NCI-H146 treated with DMSO at 0.1 percent for 48 hours (cell line): ENCODE data around the gene TLCD2.
"Not testable (repeated sequence)": the region's sequence is repeated elsewhere in the genome, so short reads cannot be mapped to it uniquely, and the experiment has no call there.

Experiments used
- DNase-seq: peaks from one replicate; lab custom pipeline; 2025; ENCODE audit not compliant: unreplicated experiment; lab: John Stamatoyannopoulos, UW

TLCD2 gene

GRCh38 chr17:1709971-1710806, at the start of gene TLCD2:
Gene TLCD2, minus strand, starts transcription at chr17:1710377. Its CDS starts 135 bp downstream, at chr17:1710242.
- DNase-seq, result no peak

DNA sequence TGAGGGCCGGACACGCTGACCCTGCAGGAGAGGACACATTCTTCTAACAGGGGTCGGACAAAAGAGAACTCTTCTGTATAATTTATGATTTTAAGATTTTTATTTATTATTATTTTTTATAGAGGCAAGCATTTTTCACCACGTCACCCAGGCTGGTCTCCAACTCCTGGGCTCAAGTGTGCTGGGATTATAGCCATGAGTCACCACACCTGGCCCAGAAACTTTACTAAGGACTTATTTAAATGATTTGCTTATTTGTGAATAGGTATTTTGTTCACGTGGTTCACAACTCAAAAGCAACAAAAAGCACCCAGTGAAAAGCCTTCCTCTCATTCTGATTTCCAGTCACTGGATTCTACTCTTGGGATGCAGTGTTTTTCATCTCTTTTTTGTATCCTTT, 49.4 kb upstream of the TLCD2 start:
- DNase-seq, result no peak

- no peak for DNase-seq
Observed at GRCh38 chr17:1758807-1759206, 48.6 kb upstream of the TLCD2 start.

GRCh38 chr17:1755827-1756262, 45.7 kb upstream of the TLCD2 start:
- no peak for DNase-seq

- DNase-seq, result no peak
Observed at GRCh38 chr17:1755252-1755826, 45.2 kb upstream of the TLCD2 start.

GRCh38 chr17:1754430-1755112, 44.4 kb upstream of the TLCD2 start:
- DNase-seq, result no peak

DNA sequence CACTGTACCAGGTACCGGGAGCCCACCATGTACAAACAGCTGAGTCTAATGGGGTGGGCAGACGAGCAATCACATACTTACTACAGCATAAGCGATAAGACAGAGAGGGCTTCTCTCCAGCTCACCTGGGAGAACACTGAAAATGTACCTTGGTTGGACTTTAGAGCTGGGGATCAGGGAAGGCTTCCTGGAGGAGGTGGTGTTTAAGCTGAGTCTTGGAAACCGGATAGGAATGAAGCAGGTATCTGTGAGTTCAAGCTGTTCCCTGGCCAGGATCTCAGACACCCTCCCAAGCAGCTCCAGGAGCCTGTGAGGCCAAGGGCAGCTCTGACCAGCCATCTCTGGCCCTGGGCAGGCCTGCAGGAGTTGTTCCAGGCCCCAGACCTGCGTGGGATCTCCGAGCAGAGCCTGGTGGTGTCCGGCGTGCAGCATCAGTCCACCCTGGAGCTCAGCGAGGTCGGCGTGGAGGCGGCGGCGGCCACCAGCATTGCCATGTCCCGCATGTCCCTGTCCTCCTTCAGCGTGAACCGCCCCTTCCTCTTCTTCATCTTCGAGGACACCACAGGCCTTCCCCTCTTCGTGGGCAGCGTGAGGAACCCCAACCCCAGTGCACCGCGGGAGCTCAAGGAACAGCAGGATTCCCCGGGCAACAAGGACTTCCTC, 43.7 kb upstream of the TLCD2 start:
- DNase-seq, result no peak

GRCh38 chr17:1752425-1753262, 42.5 kb upstream of the TLCD2 start:
- peak; percentile 68 for DNase-seq

GRCh38 chr17:1750628-1751027, 40.5 kb upstream of the TLCD2 start:
- no peak for DNase-seq

- no peak for DNase-seq
Observed at GRCh38 chr17:1746975-1747543, 36.9 kb upstream of the TLCD2 start.

- no peak for DNase-seq
Observed at GRCh38 chr17:1745513-1746020, 35.4 kb upstream of the TLCD2 start.

GRCh38 chr17:1744551-1745512, 34.7 kb upstream of the TLCD2 start:
- DNase-seq, result no peak

DNA sequence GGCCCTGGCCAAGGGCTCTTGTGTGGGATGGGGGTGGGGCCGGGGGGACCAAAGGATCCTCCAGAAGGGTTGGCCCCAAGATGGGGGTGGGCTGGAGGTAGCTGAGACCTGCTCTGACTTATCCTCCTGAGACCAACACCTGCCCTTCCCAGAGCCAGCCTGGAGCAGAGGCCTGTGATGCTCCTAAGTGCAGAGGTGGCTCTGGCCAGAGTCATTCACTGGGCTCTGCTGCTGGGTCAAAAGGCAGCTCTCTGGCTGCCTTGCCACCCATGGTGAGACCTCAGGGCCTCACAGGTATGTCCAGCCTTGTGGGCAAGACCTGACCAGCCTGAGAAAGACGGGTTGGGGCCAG, 32.9 kb upstream of the TLCD2 start:
- DNase-seq, result no peak

GRCh38 chr17:1742371-1743087, 32.4 kb upstream of the TLCD2 start, which contains the start of gene SERPINF2:
Gene SERPINF2, plus strand, starts transcription at chr17:1742871. Its CDS starts 2,125 bp downstream, at chr17:1744996.
- no peak for DNase-seq

DNA sequence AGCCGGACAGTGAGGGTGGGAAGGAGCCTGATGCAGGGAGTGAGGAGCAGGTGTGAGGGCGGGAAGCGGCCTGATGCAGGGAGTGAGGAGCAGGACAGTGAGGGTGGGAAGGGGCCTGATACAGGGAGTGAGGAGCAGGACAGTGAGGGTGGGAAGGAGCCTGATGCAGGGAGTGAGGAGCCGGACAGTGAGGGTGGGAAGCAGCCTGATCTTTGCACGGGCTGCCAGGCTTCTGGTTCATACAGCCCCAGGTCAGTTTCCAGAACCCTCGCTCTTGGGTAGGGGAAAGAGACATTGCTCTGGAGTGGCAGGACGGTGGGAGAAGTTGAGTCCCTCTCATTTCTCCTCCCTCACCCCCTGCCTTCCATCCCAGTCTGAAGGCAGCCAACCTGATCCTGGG, 31.7 kb upstream of the TLCD2 start:
- DNase-seq, result not testable (repeated sequence)

- DNase-seq, result no peak
Observed at GRCh38 chr17:1737531-1738291, 27.5 kb upstream of the TLCD2 start.
